GM21619 (cell line): ENCODE data around the gene SPSB3.

Source experiments
- ATAC-seq: cut with Tn5 transposase; IDR thresholded peaks from one replicate; pipeline ENCODE4 v1.9.1; 2021; ENCODE audit not compliant: unreplicated experiment

Gene SPSB3

GRCh38 chr16:1765826-1766225, 16.5 kb downstream of the SPSB3 start:
- no peak for ATAC-seq

GRCh38 chr16:1764971-1765370, 17.4 kb downstream of the SPSB3 start:
- no peak for ATAC-seq

- no peak for ATAC-seq
Observed at GRCh38 chr16:1763521-1764511, 18.6 kb downstream of the SPSB3 start.

GRCh38 chr16:1762879-1763520, 19.4 kb downstream of the SPSB3 start:
- no peak for ATAC-seq

- ATAC-seq, result no peak
Observed at GRCh38 chr16:1762196-1762878, 20.0 kb downstream of the SPSB3 start.

GRCh38 chr16:1761751-1762150, 20.6 kb downstream of the SPSB3 start:
- ATAC-seq, result no peak

GRCh38 chr16:1760911-1761310, 21.5 kb downstream of the SPSB3 start:
- ATAC-seq, result no peak

GRCh38 chr16:1759511-1759910, 22.9 kb downstream of the SPSB3 start:
- ATAC-seq, result no peak

GRCh38 chr16:1758923-1759322, 23.4 kb downstream of the SPSB3 start:
- no peak for ATAC-seq

- ATAC-seq, result no peak
Observed at GRCh38 chr16:1757714-1758461, 24.5 kb downstream of the SPSB3 start.

- ATAC-seq, result no peak
Observed at GRCh38 chr16:1754204-1754603, 28.2 kb downstream of the SPSB3 start.

GRCh38 chr16:1752853-1753252, 29.5 kb downstream of the SPSB3 start:
- no peak for ATAC-seq

GRCh38 chr16:1751946-1752345, 30.4 kb downstream of the SPSB3 start:
- no peak for ATAC-seq

GRCh38 chr16:1749152-1750117, 32.9 kb downstream of the SPSB3 start:
- ATAC-seq, result no peak

- ATAC-seq, result no peak
Observed at GRCh38 chr16:1747934-1748333, 34.4 kb downstream of the SPSB3 start.

- ATAC-seq, result no peak
Observed at GRCh38 chr16:1746693-1747195, 35.6 kb downstream of the SPSB3 start.

GRCh38 chr16:1745900-1746692, 36.3 kb downstream of the SPSB3 start:
- no peak for ATAC-seq

GRCh38 chr16:1745181-1745899, 37.0 kb downstream of the SPSB3 start:
- no peak for ATAC-seq
